ENCODE data around the gene LRRC34.
A peak's percentile ranks its signal among the peaks of the same experiment; 100 is the strongest.

LRRC34 gene

GRCh38 chr3:169813278-169813677, 574 bp upstream of the LRRC34 start:
- no peak for DNase-seq

- DNase-seq, result peak; percentile 38
These were observed 923 bp downstream of the LRRC34 start for GRCh38 chr3:169811631-169812331.

- DNase-seq, result no peak
These were observed 3.4 kb downstream of the LRRC34 start for GRCh38 chr3:169809230-169809795.

GRCh38 chr3:169804681-169805080, 8.0 kb downstream of the LRRC34 start:
- no peak for DNase-seq

- no peak for DNase-seq
These were observed 20.3 kb downstream of the LRRC34 start for GRCh38 chr3:169792359-169792758.

- DNase-seq, result no peak
These were observed 21.8 kb downstream of the LRRC34 start for GRCh38 chr3:169790687-169791429.

- no peak for DNase-seq
These were observed 22.5 kb downstream of the LRRC34 start for GRCh38 chr3:169790219-169790618.

- no peak for DNase-seq
These were observed 24.9 kb downstream of the LRRC34 start for GRCh38 chr3:169787791-169788190.

- DNase-seq, result no peak
These were observed 25.6 kb downstream of the LRRC34 start for GRCh38 chr3:169787120-169787519.

GRCh38 chr3:169781209-169781855, 31.4 kb downstream of the LRRC34 start:
- no peak for DNase-seq

- DNase-seq, result no peak
These were observed 32.0 kb downstream of the LRRC34 start for GRCh38 chr3:169780742-169781141.

- DNase-seq, result no peak
These were observed 34.9 kb downstream of the LRRC34 start for GRCh38 chr3:169777822-169778221.

GRCh38 chr3:169774186-169774585, 38.5 kb downstream of the LRRC34 start:
- DNase-seq, result no peak

- DNase-seq, result peak; percentile 85
These were observed 39.5 kb downstream of the LRRC34 start, which contains the start of gene MYNN for GRCh38 chr3:169772897-169773816. Gene MYNN (plus strand): TSS chr3:169773396. CDS start chr3:169774296, 900 bp downstream.

- DNase-seq, result peak; percentile 80
These were observed 40.3 kb downstream of the LRRC34 start for GRCh38 chr3:169772305-169772896.

- DNase-seq, result peak; percentile 95
These were observed 41.0 kb downstream of the LRRC34 start for GRCh38 chr3:169771497-169772304.

- DNase-seq, result no peak
These were observed 43.2 kb downstream of the LRRC34 start, which contains the start of gene ACTRT3 for GRCh38 chr3:169769287-169770181. Gene ACTRT3 (minus strand): TSS chr3:169769561. CDS start chr3:169769520, 41 bp downstream.

- no peak for DNase-seq
These were observed 47.7 kb downstream of the LRRC34 start, which contains the start of gene TERC for GRCh38 chr3:169764882-169765612. Gene TERC (minus strand): TSS chr3:169765060.

- no peak for DNase-seq
These were observed 48.3 kb downstream of the LRRC34 start for GRCh38 chr3:169764312-169764881.

All from NCI-H1417 treated with DMSO at 0.1 percent for 48 hours (cell line).